ENCODE results near the gene NTNG2. TPM values are rescaled to one million over a fixed set of nuclear protein-coding genes. Genes with fewer than 3 reads are reported as not detected.

NTNG2 gene
- total RNA-seq, 1 donor from 2014 or later = 1.0 TPM

DNA sequence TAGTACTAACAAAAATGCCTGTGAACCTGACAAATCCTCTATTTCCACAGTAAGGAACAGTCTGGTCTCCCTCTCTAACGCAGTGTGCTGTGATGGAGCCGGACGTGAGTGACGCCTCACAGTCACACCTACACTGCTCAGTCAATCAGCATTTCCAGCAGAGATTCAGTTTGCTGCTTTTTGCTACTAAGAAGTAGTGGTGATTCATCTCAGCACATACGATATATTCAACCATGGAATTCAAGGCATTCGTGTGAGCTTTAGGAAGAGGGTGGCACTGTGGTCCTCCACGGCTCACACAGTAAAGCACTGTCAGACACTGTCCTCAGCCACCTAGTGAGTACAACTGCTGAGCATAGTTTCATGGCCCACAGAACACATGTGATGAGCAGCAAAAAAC is 122.0 kb downstream of the NTNG2 start:
- peaks cover 12% of the 10 kb centered on the region for H3K36me3 ChIP-seq

DNA sequence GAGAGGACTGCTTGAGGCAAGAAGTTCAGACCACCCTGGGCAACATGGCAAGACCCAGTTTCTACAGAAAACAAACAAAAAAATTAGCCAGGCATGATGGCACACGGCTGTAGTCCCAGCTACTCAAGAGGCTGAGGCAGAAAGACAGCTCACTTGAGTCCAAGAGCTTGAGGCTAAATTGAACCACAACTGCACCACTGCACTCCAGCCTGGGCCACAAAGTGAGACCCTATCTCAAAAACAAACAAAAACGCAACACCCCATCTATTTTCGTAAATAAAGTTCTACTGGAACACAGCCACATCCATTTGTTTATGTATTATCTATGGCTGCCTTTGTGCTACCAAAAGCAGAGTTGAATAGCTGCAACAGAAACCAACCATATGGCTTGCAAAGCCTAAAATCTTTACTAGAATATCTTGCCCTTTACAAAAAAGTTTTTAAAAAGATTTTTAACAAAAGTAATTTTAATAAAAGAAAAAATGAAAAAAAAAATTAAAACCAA is 125.5 kb downstream of the NTNG2 start:
- no peaks in the 10 kb centered on the region for H3K27me3 Mint-ChIP-seq (ENCODE audit: insufficient read depth, low read depth)
- Histone ChIP-seq H2AFZ (replicated peaks) (no peak overlapping the region), H4K20me1 (ENCODE audit: low read depth) (no peaks in the 10 kb centered on the region), H3K9me3 (ENCODE audit: low read depth) (no peaks in the 10 kb centered on the region), H3K79me2 (ENCODE audit: low read depth) (no peaks in the 10 kb centered on the region), H3K4me3 (no peak overlapping the region), H3K4me2 (no peak overlapping the region), H3K4me1 (no peaks in the 10 kb centered on the region), H3K27me3 (no peaks in the 10 kb centered on the region), H3K27ac (no peak overlapping the region), H3F3A (ENCODE audit: low read depth) (no peaks in the 10 kb centered on the region), H3K36me3 (peaks cover 6% of the 10 kb centered on the region), H3K9ac (no peak overlapping the region)
- DNase-seq (ENCODE audit: low spot score) = no peak
- no peak overlapping the region for H3K4me3 Mint-ChIP-seq
- H3K27ac Mint-ChIP-seq = no peak overlapping the region
- H3K9me3 Mint-ChIP-seq = no peaks in the 10 kb centered on the region
- H3K4me1 Mint-ChIP-seq = no peaks in the 10 kb centered on the region
- TF ChIP-seq, protein P1, sequence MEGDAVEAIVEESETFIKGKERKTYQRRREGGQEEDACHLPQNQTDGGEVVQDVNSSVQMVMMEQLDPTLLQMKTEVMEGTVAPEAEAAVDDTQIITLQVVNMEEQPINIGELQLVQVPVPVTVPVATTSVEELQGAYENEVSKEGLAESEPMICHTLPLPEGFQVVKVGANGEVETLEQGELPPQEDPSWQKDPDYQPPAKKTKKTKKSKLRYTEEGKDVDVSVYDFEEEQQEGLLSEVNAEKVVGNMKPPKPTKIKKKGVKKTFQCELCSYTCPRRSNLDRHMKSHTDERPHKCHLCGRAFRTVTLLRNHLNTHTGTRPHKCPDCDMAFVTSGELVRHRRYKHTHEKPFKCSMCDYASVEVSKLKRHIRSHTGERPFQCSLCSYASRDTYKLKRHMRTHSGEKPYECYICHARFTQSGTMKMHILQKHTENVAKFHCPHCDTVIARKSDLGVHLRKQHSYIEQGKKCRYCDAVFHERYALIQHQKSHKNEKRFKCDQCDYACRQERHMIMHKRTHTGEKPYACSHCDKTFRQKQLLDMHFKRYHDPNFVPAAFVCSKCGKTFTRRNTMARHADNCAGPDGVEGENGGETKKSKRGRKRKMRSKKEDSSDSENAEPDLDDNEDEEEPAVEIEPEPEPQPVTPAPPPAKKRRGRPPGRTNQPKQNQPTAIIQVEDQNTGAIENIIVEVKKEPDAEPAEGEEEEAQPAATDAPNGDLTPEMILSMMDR (IDR thresholded peaks at IDR 0.05) = no peak
- no peak for TF ChIP-seq EZH2 (IDR thresholded peaks at IDR 0.05)
- peaks cover 23% of the 10 kb centered on the region for H3K36me3 Mint-ChIP-seq

More for the DNA sequence above, 122.0 kb downstream of the NTNG2 start:
- Mint-ChIP-seq H3K4me3 (no peak overlapping the region), H3K27me3 (ENCODE audit: insufficient read depth, low read depth) (no peaks in the 10 kb centered on the region), H3K36me3 (peaks cover 29% of the 10 kb centered on the region), H3K27ac (no peak overlapping the region), H3K4me1 (no peaks in the 10 kb centered on the region), H3K9me3 (no peaks in the 10 kb centered on the region)
- Histone ChIP-seq H3K9ac (no peak overlapping the region), H2AFZ (replicated peaks) (no peak overlapping the region), H3K79me2 (ENCODE audit: low read depth) (no peaks in the 10 kb centered on the region), H3K4me2 (no peak overlapping the region), H3F3A (ENCODE audit: low read depth) (no peaks in the 10 kb centered on the region), H3K27ac (no peak overlapping the region), H3K4me1 (no peaks in the 10 kb centered on the region), H3K9me3 (ENCODE audit: low read depth) (no peaks in the 10 kb centered on the region), H4K20me1 (ENCODE audit: low read depth) (no peaks in the 10 kb centered on the region), H3K27me3 (no peaks in the 10 kb centered on the region), H3K4me3 (no peak overlapping the region)
- DNase-seq (ENCODE audit: low spot score) = no peak
- no peak for TF ChIP-seq EZH2phosphoT487 (IDR thresholded peaks at IDR 0.05)
- TF ChIP-seq EZH2 (IDR thresholded peaks at IDR 0.05) = no peak
- TF ChIP-seq, protein P1 (IDR thresholded peaks at IDR 0.05) = no peak

DNA sequence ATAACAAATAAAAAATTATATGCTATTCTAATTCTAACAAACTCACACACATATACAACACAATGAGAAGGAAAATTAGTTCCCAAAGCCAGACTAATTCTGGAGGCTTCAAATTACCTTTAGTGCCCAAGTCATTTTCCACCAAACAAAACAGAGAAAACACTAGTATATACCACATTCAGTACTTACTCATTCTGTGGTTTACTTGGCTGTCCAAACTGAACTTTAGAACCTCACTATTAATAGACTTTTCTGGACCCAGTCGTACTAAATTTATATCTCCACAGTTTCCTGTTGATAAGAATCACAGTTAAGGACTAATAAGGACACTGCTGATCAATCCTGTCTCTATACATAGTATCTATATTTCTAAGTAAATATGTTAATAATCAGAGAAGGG is 126.5 kb downstream of the NTNG2 start:
- DNase-seq (ENCODE audit: low spot score) = no peak
- TF ChIP-seq EZH2 (IDR thresholded peaks at IDR 0.05) = no peak
- TF ChIP-seq, protein P1 (IDR thresholded peaks at IDR 0.05) = no peak
- TF ChIP-seq EZH2phosphoT487 (IDR thresholded peaks at IDR 0.05) = no peak
- Histone ChIP-seq H3K4me2 (no peak overlapping the region), H3K4me3 (no peak overlapping the region), H3K79me2 (ENCODE audit: low read depth) (no peaks in the 10 kb centered on the region), H3K36me3 (peaks cover 3% of the 10 kb centered on the region), H3K9ac (no peak overlapping the region), H2AFZ (replicated peaks) (no peak overlapping the region), H3K9me3 (ENCODE audit: low read depth) (no peaks in the 10 kb centered on the region), H3F3A (ENCODE audit: low read depth) (no peaks in the 10 kb centered on the region), H4K20me1 (ENCODE audit: low read depth) (no peaks in the 10 kb centered on the region), H3K27me3 (no peaks in the 10 kb centered on the region), H3K27ac (no peak overlapping the region), H3K4me1 (no peaks in the 10 kb centered on the region)
- Mint-ChIP-seq H3K9me3 (no peaks in the 10 kb centered on the region), H3K27ac (no peak overlapping the region), H3K4me3 (no peak overlapping the region), H3K36me3 (peaks cover 21% of the 10 kb centered on the region), H3K27me3 (ENCODE audit: insufficient read depth, low read depth) (no peaks in the 10 kb centered on the region), H3K4me1 (no peaks in the 10 kb centered on the region)
